DOHH2 (cell line): ENCODE data around the gene SLC6A20.

Experiments used
- H3F3A ChIP-seq: fragments of 200-600 bp; sonication (generic), shearing (Covaris generic); 2 replicates; pipeline ENCODE4 v1.6.0; 2016; ENCODE audit warnings: antibody characterized with exemption, mild to moderate bottlenecking; ENCODE audit not compliant: control insufficient read depth, insufficient read depth
- H3K27ac ChIP-seq: fragments of 200-600 bp; sonication (generic); 2 replicates; pipeline ENCODE4 v1.5.1; 2014; ENCODE audit warnings: low read depth, mild to moderate bottlenecking, low read length, moderate library complexity
- H3K27me3 ChIP-seq: fragments of 200-600 bp; sonication (generic); 2 replicates; pipeline ENCODE4 v1.6.1; 2014; ENCODE audit warnings: mild to moderate bottlenecking, low read length, mixed read lengths; ENCODE audit not compliant: control insufficient read depth
- H3K36me3 ChIP-seq: fragments of 200-600 bp; sonication (generic); 2 replicates; pipeline ENCODE4 v1.6.1; 2014; ENCODE audit warnings: mild to moderate bottlenecking, low read length, moderate library complexity, mixed read lengths; ENCODE audit not compliant: control insufficient read depth
- H3K4me1 ChIP-seq: fragments of 200-600 bp; sonication (generic); 2 replicates; pipeline ENCODE4 v1.6.1; 2014; ENCODE audit warnings: mild to moderate bottlenecking, low read length, mixed read lengths; ENCODE audit not compliant: control insufficient read depth
- H3K4me2 ChIP-seq: fragments of 200-600 bp; sonication (generic); 2 replicates; pipeline ENCODE4 v1.6.0; 2014; ENCODE audit warnings: mild to moderate bottlenecking, low read length, moderate library complexity
- H3K4me3 ChIP-seq: fragments of 200-600 bp; sonication (generic); 2 replicates; pipeline ENCODE4 v1.5.1; 2014; ENCODE audit warnings: mild to moderate bottlenecking, low read length, mixed read lengths
- H3K79me2 ChIP-seq: fragments of 200-600 bp; sonication (generic); 2 replicates; pipeline ENCODE4 v1.6.1; 2014; ENCODE audit warnings: mild to moderate bottlenecking, low read length, mixed read lengths; ENCODE audit not compliant: control insufficient read depth
- H3K9me2 ChIP-seq: fragments of 200-600 bp; sonication (generic); replicated peaks from 2 replicates; pipeline ENCODE4 v1.6.1; 2014; ENCODE audit warnings: mild to moderate bottlenecking, low read length, mixed read lengths; ENCODE audit not compliant: control insufficient read depth
- H3K9me3 ChIP-seq: fragments of 200-600 bp; sonication (generic); 2 replicates; pipeline ENCODE4 v1.6.1; 2014; ENCODE audit warnings: antibody characterized with exemption, low read length, mixed read lengths; ENCODE audit not compliant: control insufficient read depth, insufficient read depth
- H4K20me1 ChIP-seq: fragments of 200-600 bp; sonication (generic); 2 replicates; pipeline ENCODE4 v1.6.0; 2014; ENCODE audit warnings: low read depth, mild to moderate bottlenecking, antibody characterized with exemption, low read length, moderate library complexity; ENCODE audit not compliant: control insufficient read depth, insufficient read depth
- EZH2phosphoT487 ChIP-seq: fragments of 200-600 bp; sonication (generic); IDR thresholded peaks from 2 replicates; pipeline ENCODE4 v1.6.1; 2017; ENCODE audit warnings: borderline replicate concordance, mild to moderate bottlenecking, antibody characterized with exemption, low read length, moderate library complexity, mixed read lengths
- TF ChIP-seq, protein P1 (sequence below): fragments of 200-600 bp; sonication (generic); IDR thresholded peaks from one replicate; pipeline ENCODE4 v1.5.1; 2014; ENCODE audit warnings: antibody characterized with exemption, mild to moderate bottlenecking, low read depth, low read length; ENCODE audit not compliant: poor library complexity, severe bottlenecking

SLC6A20 gene

DNA sequence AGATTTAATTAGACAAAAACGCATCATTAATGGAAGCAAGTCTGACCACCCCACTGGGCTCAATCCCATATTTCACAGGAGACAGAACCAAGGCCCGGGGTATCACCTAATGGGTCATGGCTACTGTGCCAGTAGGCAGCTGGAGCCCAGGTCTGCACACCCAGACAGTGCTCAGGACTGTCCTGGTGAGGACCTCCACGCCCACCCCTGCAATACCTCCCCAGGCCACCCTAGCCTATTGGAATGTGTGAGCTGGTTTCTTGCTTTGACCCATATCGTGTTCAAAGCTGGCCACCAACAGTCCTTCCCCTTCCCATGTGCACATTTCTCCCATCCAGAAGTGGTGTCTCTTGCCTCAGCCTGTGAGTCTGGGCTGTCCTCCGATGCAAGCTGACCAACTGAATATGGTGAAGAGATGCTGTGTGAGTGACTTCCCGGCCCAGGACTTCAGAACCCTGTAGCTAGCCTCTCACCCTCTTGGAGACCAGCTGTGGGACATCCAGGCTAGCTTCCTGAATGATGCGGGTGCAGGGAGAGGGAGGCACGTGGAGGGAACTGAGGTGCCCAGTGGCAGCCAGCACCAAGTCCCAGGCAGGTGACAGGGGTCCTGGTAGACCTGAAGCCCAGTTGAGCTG, 19.1 kb downstream of the SLC6A20 start:
- H3K4me1 ChIP-seq: no peaks in the 10 kb centered on the region
- no peak overlapping the region for H3K4me2 ChIP-seq
- no peaks in the 10 kb centered on the region for H3K27me3 ChIP-seq
- no peaks in the 10 kb centered on the region for H3K79me2 ChIP-seq
- H4K20me1 ChIP-seq: no peaks in the 10 kb centered on the region
- no peaks in the 10 kb centered on the region for H3K36me3 ChIP-seq
- H3K4me3 ChIP-seq: no peak overlapping the region
- TF ChIP-seq EZH2phosphoT487: no peak
- TF ChIP-seq, protein P1, sequence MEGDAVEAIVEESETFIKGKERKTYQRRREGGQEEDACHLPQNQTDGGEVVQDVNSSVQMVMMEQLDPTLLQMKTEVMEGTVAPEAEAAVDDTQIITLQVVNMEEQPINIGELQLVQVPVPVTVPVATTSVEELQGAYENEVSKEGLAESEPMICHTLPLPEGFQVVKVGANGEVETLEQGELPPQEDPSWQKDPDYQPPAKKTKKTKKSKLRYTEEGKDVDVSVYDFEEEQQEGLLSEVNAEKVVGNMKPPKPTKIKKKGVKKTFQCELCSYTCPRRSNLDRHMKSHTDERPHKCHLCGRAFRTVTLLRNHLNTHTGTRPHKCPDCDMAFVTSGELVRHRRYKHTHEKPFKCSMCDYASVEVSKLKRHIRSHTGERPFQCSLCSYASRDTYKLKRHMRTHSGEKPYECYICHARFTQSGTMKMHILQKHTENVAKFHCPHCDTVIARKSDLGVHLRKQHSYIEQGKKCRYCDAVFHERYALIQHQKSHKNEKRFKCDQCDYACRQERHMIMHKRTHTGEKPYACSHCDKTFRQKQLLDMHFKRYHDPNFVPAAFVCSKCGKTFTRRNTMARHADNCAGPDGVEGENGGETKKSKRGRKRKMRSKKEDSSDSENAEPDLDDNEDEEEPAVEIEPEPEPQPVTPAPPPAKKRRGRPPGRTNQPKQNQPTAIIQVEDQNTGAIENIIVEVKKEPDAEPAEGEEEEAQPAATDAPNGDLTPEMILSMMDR: no peak
- no peaks in the 10 kb centered on the region for H3F3A ChIP-seq
- H3K9me2 ChIP-seq: no peaks in the 10 kb centered on the region
- no peaks in the 10 kb centered on the region for H3K9me3 ChIP-seq
- no peak overlapping the region for H3K27ac ChIP-seq

- no peaks in the 10 kb centered on the region for H4K20me1 ChIP-seq
- TF ChIP-seq, protein P1: no peak
- no peak for TF ChIP-seq EZH2phosphoT487
- H3K4me1 ChIP-seq: no peaks in the 10 kb centered on the region
- no peaks in the 10 kb centered on the region for H3K9me2 ChIP-seq
- H3K9me3 ChIP-seq: no peaks in the 10 kb centered on the region
- H3K4me3 ChIP-seq: no peak overlapping the region
- H3K36me3 ChIP-seq: no peaks in the 10 kb centered on the region
- no peak overlapping the region for H3K4me2 ChIP-seq
- H3K27me3 ChIP-seq: no peaks in the 10 kb centered on the region
- no peaks in the 10 kb centered on the region for H3F3A ChIP-seq
- H3K79me2 ChIP-seq: no peaks in the 10 kb centered on the region
- no peak overlapping the region for H3K27ac ChIP-seq
Observed at GRCh38 chr3:45776611-45777010, 19.7 kb downstream of the SLC6A20 start.

DNA sequence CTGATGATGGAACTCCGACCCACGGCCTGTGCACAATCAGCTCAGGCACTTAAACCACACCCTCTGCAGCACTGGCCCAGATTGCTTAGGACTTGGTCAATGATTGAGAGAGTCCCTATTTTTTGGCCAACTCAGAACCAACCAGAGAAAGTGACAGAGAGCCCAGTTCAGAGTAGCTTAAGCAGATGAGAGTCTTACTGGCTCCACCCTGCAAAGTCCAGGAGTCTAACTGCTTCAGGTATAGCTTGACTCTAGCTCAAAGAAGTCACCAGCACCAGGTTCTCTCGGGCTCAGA, 20.1 kb downstream of the SLC6A20 start:
- Histone ChIP-seq H3K9me3 (no peaks in the 10 kb centered on the region), H3K4me3 (no peak overlapping the region), H3K27ac (no peak overlapping the region), H3F3A (no peaks in the 10 kb centered on the region), H3K4me1 (no peaks in the 10 kb centered on the region), H3K79me2 (no peaks in the 10 kb centered on the region), H4K20me1 (no peaks in the 10 kb centered on the region), H3K4me2 (no peak overlapping the region), H3K36me3 (no peaks in the 10 kb centered on the region), H3K9me2 (no peaks in the 10 kb centered on the region), H3K27me3 (no peaks in the 10 kb centered on the region)
- TF ChIP-seq, protein P1: no peak
- TF ChIP-seq EZH2phosphoT487: no peak
